Uterus (tissue), 4 donors: Measurements from ENCODE around the gene CIC. TPM values are rescaled to one million over a fixed set of nuclear protein-coding genes. Genes with fewer than 3 reads are reported as not detected.

Source experiments
- DNase-seq, 2 donors: peaks; one replicate each; pipeline ENCODE4 v3.0.0-alpha.2; 2019 to 2020
- H3K27ac ChIP-seq, 2 donors: fragments of 200-600 bp; sonication (generic); 1 replicate in 1 of 2; 2 replicates in 1 of 2; pipeline ENCODE4 v1.5.1; 2016 to 2018
- H3K27me3 ChIP-seq, 2 donors: fragments of 200-600 bp; sonication (generic); one replicate each; pipeline ENCODE4 v1.5.1; 2018 to 2019; ENCODE audit warnings: control low read depth in 1 of 2
- H3K36me3 ChIP-seq, 2 donors: fragments of 200-600 bp; sonication (generic); one replicate each; pipeline ENCODE4 v1.5.1; 2019; ENCODE audit warnings: control low read depth in 1 of 2
- H3K4me1 ChIP-seq, 2 donors: fragments of 200-600 bp; sonication (generic); one replicate each; pipeline ENCODE4 v1.5.1; 2018 to 2019; ENCODE audit warnings: control low read depth in 1 of 2
- H3K4me3 ChIP-seq, 2 donors: fragments of 200-600 bp; sonication (generic); 1 replicate in 1 of 2; 2 replicates in 1 of 2; pipeline ENCODE4 v1.5.1; 2018 to 2019; ENCODE audit warnings: mild to moderate bottlenecking in 1 of 2
- H3K9me3 ChIP-seq, 2 donors: fragments of 200-600 bp; sonication (generic); one replicate each; pipeline ENCODE4 v1.5.1; 2019; ENCODE audit warnings: control low read depth in 1 of 2
- POLR2A ChIP-seq, 2 donors: fragments of 450-650 bp; IDR thresholded peaks; one replicate each; pipeline ENCODE4 v1.6.1; 2016; ENCODE audit warnings: antibody characterized with exemption in 2 of 2, mild to moderate bottlenecking in 1 of 2, moderate library complexity in 1 of 2
- intact Hi-C: fragments of 100-400 bp; cut with DNase I; formaldehyde crosslinking; loops from one replicate; pipeline ENCODE4 v1.15.1; 2023; ENCODE audit warnings: low total_unique reads
- total RNA-seq, 4 donors: library from RNA; depleted of rRNA in 3 of 4; stranded (reverse); fragments of >200 nt in 3 of 4; gene quantifications; one replicate each; pipeline versions ENCODE4 v1.1.0 to v1.2.4, GENCODE V29; 2014 to 2023
- TF ChIP-seq, protein P1 (sequence below), 4 experiments: fragments of 200-600 bp in 2 of 4; fragments of 450-650 bp in 2 of 4; sonication (generic) in 2 of 4; IDR thresholded peaks; one replicate each; pipeline ENCODE4 v1.5.1; 2016 to 2019; ENCODE audit warnings: antibody characterized with exemption in 4 of 4, mild to moderate bottlenecking in 2 of 4, moderate library complexity in 1 of 4
- donor health status: DM: yes; HTN: yes; CAD: no.

Gene CIC
- total RNA-seq, 4 donors from 2014 or later, result 28.7 to 155 (median 47.4) TPM

- Histone ChIP-seq H3K4me3 (no peak overlapping the region), H3K9me3 (no peaks in the 10 kb centered on the region), H3K27ac (peak overlapping the region; percentile 74 to 95), H3K4me1 (peaks cover 10 to 25% of the 10 kb centered on the region in 2 donors), H3K36me3 (no peaks in the 10 kb centered on the region), H3K27me3 (no peaks in the 10 kb centered on the region)
- intact Hi-C loops, result loop anchor here (5.0 kb wide), 1 partner anchor 45 kb away; no protein-coding TSS in a partner anchor
- no peak for TF ChIP-seq POLR2A (IDR thresholded peaks at IDR 0.05)
- TF ChIP-seq, protein P1, sequence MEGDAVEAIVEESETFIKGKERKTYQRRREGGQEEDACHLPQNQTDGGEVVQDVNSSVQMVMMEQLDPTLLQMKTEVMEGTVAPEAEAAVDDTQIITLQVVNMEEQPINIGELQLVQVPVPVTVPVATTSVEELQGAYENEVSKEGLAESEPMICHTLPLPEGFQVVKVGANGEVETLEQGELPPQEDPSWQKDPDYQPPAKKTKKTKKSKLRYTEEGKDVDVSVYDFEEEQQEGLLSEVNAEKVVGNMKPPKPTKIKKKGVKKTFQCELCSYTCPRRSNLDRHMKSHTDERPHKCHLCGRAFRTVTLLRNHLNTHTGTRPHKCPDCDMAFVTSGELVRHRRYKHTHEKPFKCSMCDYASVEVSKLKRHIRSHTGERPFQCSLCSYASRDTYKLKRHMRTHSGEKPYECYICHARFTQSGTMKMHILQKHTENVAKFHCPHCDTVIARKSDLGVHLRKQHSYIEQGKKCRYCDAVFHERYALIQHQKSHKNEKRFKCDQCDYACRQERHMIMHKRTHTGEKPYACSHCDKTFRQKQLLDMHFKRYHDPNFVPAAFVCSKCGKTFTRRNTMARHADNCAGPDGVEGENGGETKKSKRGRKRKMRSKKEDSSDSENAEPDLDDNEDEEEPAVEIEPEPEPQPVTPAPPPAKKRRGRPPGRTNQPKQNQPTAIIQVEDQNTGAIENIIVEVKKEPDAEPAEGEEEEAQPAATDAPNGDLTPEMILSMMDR (IDR thresholded peaks at IDR 0.05), result no peak
- DNase-seq, result peak in 1 of 2 donors; percentile 31
These were observed 21.3 kb upstream of the CIC start for GRCh38 chr19:42247640-42248199.

DNA sequence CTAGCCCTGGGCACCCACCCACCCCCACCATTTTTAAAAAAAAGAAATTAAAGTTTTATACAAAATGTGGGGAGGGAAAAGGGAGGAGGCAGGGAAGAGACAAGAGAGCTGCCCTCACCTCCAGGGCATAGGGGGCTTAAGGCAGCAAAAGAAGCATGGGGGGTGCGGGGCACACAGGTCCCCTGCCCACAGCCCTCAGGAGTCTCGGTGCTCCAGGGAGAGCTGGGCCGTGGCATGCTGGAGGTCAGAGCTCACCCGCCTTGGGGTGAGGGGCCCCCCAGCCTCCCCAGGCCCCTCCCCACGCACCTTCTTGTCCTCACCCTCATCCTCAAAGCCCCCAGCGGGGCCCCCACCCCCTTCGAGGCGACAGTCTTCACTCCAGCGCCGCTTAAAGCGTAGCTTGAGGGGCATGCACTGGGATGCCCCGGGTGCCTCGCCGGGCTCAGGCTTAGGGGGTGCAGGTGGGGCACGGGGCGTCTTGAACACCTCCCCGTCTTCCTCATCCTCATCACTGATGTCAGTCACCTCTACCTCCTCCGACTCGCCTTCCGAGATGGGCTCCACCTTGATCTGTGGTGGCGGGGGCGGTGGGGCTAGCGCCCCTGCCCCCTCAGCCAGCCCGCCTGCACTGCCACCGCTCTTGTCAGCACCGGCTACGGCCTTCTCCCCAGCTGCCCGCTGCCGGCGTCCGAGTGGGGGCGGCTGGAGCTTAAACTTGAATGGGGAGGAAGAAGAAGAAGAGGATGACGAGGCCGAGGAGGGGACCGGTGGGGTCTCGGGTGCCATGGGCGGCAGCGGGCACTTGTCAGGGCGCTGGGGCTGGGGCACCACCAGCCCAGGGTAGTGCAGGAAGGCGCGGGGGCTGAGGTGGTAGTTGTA, 20.5 kb upstream of the CIC start:
- DNase-seq, result no peak
- Histone ChIP-seq H3K9me3 (no peaks in the 10 kb centered on the region), H3K4me3 (no peak overlapping the region), H3K27me3 (no peaks in the 10 kb centered on the region), H3K4me1 (peaks cover 10 to 25% of the 10 kb centered on the region in 2 donors), H3K36me3 (no peaks in the 10 kb centered on the region), H3K27ac (peak overlapping the region; percentile 95 to 99)
- intact Hi-C loops, result loop anchor here (5.0 kb wide), 1 partner anchor 44 kb away; no protein-coding TSS in a partner anchor
- TF ChIP-seq, protein P1 (IDR thresholded peaks at IDR 0.05), result no peak
- no peak for TF ChIP-seq POLR2A (IDR thresholded peaks at IDR 0.05)

GRCh38 chr19:42249149-42249750, 19.8 kb upstream of the CIC start:
- intact Hi-C loops, result loop anchor here (5.0 kb wide), 1 partner anchor 43 kb away; no protein-coding TSS in a partner anchor
- Histone ChIP-seq H3K4me1 (peaks cover 10 to 25% of the 10 kb centered on the region in 2 donors), H3K36me3 (no peaks in the 10 kb centered on the region), H3K9me3 (no peaks in the 10 kb centered on the region), H3K27ac (peak overlapping the region; percentile 99 to 100), H3K27me3 (no peaks in the 10 kb centered on the region), H3K4me3 (no peak overlapping the region)
- peak in 1 of 2 donors; percentile 22 for DNase-seq
- TF ChIP-seq POLR2A (IDR thresholded peaks at IDR 0.05), result no peak
- TF ChIP-seq, protein P1 (IDR thresholded peaks at IDR 0.05), result no peak

DNA sequence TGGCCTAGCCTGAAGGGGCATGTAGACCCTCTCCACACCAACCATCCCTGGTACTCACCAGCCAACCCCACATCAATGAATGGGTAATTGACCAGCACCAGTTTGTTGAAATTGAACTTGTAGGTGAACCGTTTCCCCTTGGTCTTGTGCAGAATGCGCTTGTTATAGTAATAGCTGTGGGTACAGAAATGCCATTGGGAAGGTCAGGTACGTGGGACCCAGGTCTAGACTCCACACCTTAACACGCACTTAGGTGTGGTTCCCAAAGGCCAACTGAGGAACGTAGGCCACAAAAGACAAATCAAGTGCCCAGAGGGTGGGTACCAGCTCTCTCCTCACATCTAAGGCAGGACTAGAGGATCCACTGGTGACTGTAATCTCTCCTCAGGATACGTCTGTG, 19.3 kb upstream of the CIC start:
- Histone ChIP-seq H3K36me3 (no peaks in the 10 kb centered on the region), H3K4me1 (peaks cover 10 to 25% of the 10 kb centered on the region in 2 donors), H3K27me3 (no peaks in the 10 kb centered on the region), H3K4me3 (no peak overlapping the region), H3K9me3 (no peaks in the 10 kb centered on the region), H3K27ac (peak overlapping the region; percentile 99 to 100)
- DNase-seq, result no peak
- TF ChIP-seq, protein P1 (IDR thresholded peaks at IDR 0.05), result no peak
- no peak for TF ChIP-seq POLR2A (IDR thresholded peaks at IDR 0.05)
- intact Hi-C loops, result loop anchor here (5.0 kb wide), 1 partner anchor 43 kb away; no protein-coding TSS in a partner anchor
